HL-60 (cell line): ENCODE data around the gene NTHL1.

Experiments
- DNase-seq, 2 experiments: peaks; one replicate each; pipeline ENCODE4 v3.0.0-alpha.2; 2010 to 2020; ENCODE audit warnings: low read depth in 1 of 2, low spot score in 1 of 2
- H3K27ac ChIP-seq: fragments of 250-450 bp; sonication (Bioruptor Pico); replicated peaks from 2 replicates; pipeline ENCODE4 v1.5.1; 2020; ENCODE audit warnings: mild to moderate bottlenecking, moderate library complexity
- H3K27me3 ChIP-seq: fragments of 250-450 bp; sonication (Bioruptor Pico); 2 replicates; pipeline ENCODE4 v1.5.1; 2021; ENCODE audit warnings: mild to moderate bottlenecking, moderate library complexity; ENCODE audit not compliant: insufficient read depth, poor library complexity, severe bottlenecking
- H3K4me3 ChIP-seq: replicated peaks from 2 replicates; pipeline ENCODE4 v1.5.1; 2011; ENCODE audit warnings: mild to moderate bottlenecking, control low read depth, low read length; ENCODE audit not compliant: insufficient read depth
- CTCF ChIP-seq: IDR thresholded peaks from one replicate; pipeline ENCODE4 v1.5.1; 2011; ENCODE audit warnings: low read length, control low read depth, inconsistent platforms; ENCODE audit not compliant: insufficient read depth
- GABPA ChIP-seq: IDR thresholded peaks from 2 replicates; pipeline ENCODE4 v1.6.1; 2012; ENCODE audit warnings: low read depth
- POLR2AphosphoS5 ChIP-seq: IDR thresholded peaks from 2 replicates; pipeline ENCODE4 v1.6.1; 2012; ENCODE audit warnings: low read depth
- REST ChIP-seq: IDR thresholded peaks from 2 replicates; pipeline ENCODE4 v1.6.1; 2012; ENCODE audit warnings: low read depth; ENCODE audit not compliant: insufficient replicate concordance
- SPI1 ChIP-seq: IDR thresholded peaks from 2 replicates; pipeline ENCODE4 v1.6.1; 2012; ENCODE audit warnings: low read depth, mild to moderate bottlenecking, borderline replicate concordance

NTHL1 gene

GRCh38 chr16:2054543-2055245 lies 7.1 kb upstream of the NTHL1 start:
- TF ChIP-seq SPI1, result no peak
- DNase-seq, result no peak
- H3K27ac ChIP-seq, result no peak overlapping the region
- H3K27me3 ChIP-seq, result no peaks in the 10 kb centered on the region
- H3K4me3 ChIP-seq, result no peak overlapping the region

- no peak for DNase-seq
- no peaks in the 10 kb centered on the region for H3K27me3 ChIP-seq
- H3K4me3 ChIP-seq, result no peak overlapping the region
- TF ChIP-seq SPI1 (no peak), GABPA (no peak), CTCF (no peak), POLR2AphosphoS5 (no peak)
- H3K27ac ChIP-seq, result no peak overlapping the region
Observed at GRCh38 chr16:2053897-2054296, 6.3 kb upstream of the NTHL1 start.

- H3K27ac ChIP-seq, result no peak overlapping the region
- no peak for TF ChIP-seq GABPA
Observed at GRCh38 chr16:2053211-2053610, 5.6 kb upstream of the NTHL1 start.

GRCh38 chr16:2048116-2048543 lies 496 bp upstream of the NTHL1 start:
- Histone ChIP-seq H3K4me3 (peak overlapping the region; percentile 77), H3K27ac (peak overlapping the region; percentile 43; the same call in 1 of the 2 replicates), H3K27me3 (no peaks in the 10 kb centered on the region)
- no peak for DNase-seq
- no peak for TF ChIP-seq POLR2AphosphoS5
- no peak for TF ChIP-seq REST
- TF ChIP-seq CTCF, result no peak
- TF ChIP-seq SPI1, result no peak
- TF ChIP-seq GABPA, result no peak; the same call in 1 of the 2 replicates

More at GRCh38 chr16:2053211-2053610, 5.6 kb upstream of the NTHL1 start:
- no peak for DNase-seq
- Histone ChIP-seq H3K4me3 (no peak overlapping the region), H3K27me3 (no peaks in the 10 kb centered on the region)

GRCh38 chr16:2046893-2047329 lies 723 bp downstream of the NTHL1 start:
- H3K27me3 ChIP-seq, result no peaks in the 10 kb centered on the region
- H3K27ac ChIP-seq, result peak overlapping the region; percentile 46
- no peak for DNase-seq
- TF ChIP-seq REST, result no peak
- peak overlapping the region; percentile 77 for H3K4me3 ChIP-seq
